GM21390 (cell line): ENCODE data around the gene CLEC3B.
"Not testable (repeated sequence)": the region's sequence is repeated elsewhere in the genome, so short reads cannot be mapped to it uniquely, and the experiment has no call there.

Experiments used
- ATAC-seq: cut with Tn5 transposase; IDR thresholded peaks from one replicate; pipeline ENCODE4 v1.9.1; 2021; ENCODE audit not compliant: unreplicated experiment

CLEC3B gene

DNA sequence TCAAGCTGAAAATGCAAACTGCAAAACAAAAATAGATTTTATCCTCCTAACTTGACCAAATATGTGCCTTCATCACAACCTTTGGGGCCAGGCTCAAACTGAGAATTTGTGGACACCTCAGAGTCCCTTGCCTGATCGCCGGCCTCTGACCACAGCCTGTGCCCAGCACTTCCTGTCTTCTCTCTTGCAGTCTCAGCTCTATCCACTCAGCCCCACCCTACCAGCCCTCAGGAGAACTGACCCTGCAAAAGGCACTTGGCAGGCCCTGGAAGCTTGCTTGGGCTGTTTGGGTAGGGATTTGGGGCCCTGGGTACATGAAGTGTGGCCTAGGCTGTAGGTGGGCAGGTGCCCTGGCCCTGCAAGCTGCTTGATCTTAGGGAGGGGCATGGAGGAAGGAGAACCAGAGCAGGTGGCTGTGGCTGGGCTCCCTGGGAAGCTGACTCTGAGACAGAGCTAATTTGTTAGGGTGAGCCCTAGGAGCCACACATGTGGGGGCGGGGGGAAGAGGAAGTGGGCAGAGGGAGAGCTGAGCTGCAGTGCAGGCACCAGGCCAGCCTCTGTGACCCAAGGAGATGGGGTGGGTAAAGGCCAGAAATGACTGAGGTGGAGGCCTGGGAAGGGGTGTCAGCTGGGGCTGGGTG is 8.6 kb downstream of the CLEC3B start:
- ATAC-seq: no peak

DNA sequence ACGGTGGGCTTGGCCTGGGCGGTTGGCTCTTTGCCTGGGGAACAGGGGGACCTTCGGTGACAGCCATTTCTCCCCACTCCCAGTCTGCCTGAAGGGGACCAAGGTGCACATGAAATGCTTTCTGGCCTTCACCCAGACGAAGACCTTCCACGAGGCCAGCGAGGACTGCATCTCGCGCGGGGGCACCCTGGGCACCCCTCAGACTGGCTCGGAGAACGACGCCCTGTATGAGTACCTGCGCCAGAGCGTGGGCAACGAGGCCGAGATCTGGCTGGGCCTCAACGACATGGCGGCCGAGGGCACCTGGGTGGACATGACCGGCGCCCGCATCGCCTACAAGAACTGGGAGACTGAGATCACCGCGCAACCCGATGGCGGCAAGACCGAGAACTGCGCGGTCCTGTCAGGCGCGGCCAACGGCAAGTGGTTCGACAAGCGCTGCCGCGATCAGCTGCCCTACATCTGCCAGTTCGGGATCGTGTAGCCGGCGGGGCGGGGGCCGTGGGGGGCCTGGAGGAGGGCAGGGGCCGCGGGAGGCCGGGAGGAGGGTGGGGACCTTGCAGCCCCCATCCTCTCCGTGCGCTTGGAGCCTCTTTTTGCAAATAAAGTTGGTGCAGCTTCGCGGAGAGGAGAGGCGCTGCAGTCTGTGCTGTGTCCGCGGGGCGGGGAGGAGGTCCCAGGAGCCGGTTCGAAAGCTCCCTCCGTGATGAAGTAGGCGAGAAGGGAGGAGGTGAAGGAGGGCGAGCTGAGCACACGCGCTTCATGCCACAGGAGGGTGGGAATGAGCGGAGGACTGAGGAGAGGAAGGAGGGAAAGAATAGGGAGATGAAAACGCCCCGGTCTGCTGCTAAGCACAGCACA is 9.6 kb downstream of the CLEC3B start:
- no peak for ATAC-seq

- ATAC-seq: peak; percentile 79
Measured at GRCh38 chr3:45037720-45038455, 11.8 kb downstream of the CLEC3B start.

GRCh38 chr3:45041666-45042065 is 15.6 kb downstream of the CLEC3B start:
- ATAC-seq: no peak

- ATAC-seq: no peak
Measured at GRCh38 chr3:45042162-45042561, 16.1 kb downstream of the CLEC3B start.

GRCh38 chr3:45043728-45044299 is 17.7 kb downstream of the CLEC3B start:
- ATAC-seq: no peak

DNA sequence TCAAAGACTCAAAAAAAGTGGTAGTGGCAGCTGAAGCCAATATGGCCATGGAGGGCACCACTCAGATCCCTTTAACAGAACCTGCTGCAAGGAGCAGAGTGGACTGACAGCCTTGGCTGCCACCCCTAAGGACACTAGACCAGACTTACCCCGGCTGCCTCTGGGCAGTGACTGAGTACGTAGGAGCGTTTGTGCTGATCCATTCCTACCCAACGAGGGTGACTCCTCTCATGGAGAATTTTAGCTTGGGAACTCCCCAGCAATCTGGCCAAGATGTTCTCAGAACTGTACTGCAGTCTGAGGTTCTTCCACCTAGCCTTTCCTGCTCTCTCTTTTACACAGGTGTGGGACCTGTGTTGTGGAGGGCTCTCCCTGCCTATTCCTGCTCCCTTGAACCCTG is 22.1 kb downstream of the CLEC3B start:
- no peak for ATAC-seq

GRCh38 chr3:45049807-45050206 is 23.7 kb downstream of the CLEC3B start:
- ATAC-seq: no peak

DNA sequence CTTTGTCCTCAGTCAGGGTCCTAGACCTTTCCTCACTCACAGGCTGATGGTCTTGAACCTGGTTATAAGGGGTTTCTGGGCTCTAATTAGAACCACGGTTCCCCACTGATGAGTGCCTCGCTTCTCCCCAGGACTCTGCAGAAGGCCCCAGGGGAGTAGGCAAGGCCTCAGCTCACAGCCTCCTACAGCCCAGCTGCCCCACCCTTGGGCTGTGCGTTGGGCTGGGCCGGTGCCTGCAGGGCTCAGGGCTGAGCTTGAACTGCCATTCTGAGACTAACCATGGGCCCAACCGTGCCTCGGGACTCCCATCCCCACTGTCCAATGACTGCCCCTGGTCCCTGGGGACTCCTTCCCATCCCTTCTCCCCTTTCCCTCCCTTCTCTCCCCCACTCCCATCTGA is 25.6 kb downstream of the CLEC3B start:
- ATAC-seq: no peak

GRCh38 chr3:45053805-45054195 is 27.7 kb downstream of the CLEC3B start:
- ATAC-seq: not testable (repeated sequence)

GRCh38 chr3:45054196-45054857 is 28.2 kb downstream of the CLEC3B start:
- no peak for ATAC-seq

GRCh38 chr3:45055032-45055410 is 28.9 kb downstream of the CLEC3B start:
- ATAC-seq: no peak

DNA sequence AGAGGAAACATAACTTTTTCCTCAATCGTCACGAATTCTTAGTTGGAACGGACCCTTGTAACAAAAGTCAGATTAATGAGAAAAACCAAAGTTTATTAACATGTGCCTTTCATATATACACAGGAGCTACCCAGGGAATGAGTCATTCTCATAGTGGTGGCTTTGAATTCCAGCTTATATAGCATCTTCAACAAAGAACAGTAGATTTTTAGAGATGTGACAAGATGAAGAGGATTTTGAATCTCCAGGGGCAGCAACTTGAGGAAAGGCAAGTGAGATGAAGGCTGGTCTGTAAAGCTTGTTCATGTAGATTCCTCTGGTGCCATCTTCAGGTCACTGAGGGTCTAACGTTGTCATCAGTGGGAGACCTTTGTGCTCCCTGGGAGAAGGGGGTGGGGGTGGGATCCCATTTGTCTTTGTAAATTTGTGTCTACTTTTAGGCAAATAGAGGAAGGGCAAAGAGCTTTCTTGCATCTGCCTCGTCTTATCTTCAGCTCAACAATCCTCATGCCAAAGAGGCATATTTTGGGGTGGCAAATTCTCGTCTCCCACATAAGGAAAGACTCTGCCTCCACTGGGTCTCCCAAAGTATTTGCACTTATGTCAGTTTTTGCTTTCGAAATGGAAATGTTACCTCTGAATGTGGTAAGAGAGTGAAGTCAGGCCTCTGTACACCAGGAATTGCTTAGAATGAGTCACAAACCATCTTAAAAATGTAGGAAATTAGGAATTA is 29.5 kb downstream of the CLEC3B start:
- ATAC-seq: no peak

DNA sequence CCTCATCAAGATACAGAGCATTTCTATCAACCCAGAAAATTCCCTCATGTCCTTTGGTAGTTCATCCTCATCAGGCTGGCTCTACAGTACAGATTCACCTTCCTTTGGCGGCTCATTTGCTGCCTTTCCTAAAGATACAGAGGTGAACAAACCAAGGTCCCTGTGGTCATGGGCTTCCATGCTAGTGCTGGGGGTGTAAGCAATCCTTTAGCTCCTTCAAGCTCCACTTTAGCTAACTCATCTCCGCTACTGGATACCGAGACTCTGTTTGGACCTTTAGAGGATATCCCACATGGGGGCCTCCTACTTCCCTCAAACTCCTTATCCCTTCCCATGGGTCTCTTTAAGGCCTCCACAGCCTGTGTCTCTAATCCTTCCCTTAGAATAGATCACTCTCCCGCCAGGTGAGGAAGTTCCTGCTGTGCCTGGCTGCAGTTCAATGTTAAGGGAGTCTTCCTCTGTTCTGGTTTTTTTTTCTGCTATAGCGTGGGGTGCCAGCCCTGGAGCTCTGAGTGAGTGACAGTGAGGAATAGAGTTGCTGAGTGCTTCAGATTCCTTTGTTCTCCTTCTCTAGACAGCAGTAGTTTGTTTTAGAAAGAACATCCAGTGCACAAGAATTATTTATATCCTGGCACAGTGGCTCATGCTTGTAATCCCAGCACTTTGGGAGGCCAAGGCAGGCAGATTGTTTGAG is 30.7 kb downstream of the CLEC3B start:
- no peak for ATAC-seq

DNA sequence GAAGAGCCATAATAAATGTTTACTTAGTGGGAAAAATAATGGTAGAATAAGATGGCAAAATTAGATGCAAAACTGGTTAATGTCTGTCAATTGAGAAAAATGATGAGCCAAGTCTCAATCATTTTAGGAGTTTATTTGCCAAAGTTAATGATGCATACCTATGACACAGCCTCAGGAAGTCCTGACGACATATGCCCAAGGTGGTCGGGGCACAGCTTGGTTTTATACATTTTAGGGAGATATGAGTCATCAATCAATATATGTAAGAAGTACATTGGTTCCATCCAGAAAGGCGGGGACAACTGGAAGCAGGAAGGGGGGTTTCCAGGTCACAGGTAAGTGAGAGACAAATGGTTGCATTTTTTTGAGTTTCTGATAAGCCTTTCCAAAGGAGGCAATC is 31.5 kb downstream of the CLEC3B start:
- ATAC-seq: no peak

GRCh38 chr3:45059132-45059531 is 33.0 kb downstream of the CLEC3B start:
- no peak for ATAC-seq

DNA sequence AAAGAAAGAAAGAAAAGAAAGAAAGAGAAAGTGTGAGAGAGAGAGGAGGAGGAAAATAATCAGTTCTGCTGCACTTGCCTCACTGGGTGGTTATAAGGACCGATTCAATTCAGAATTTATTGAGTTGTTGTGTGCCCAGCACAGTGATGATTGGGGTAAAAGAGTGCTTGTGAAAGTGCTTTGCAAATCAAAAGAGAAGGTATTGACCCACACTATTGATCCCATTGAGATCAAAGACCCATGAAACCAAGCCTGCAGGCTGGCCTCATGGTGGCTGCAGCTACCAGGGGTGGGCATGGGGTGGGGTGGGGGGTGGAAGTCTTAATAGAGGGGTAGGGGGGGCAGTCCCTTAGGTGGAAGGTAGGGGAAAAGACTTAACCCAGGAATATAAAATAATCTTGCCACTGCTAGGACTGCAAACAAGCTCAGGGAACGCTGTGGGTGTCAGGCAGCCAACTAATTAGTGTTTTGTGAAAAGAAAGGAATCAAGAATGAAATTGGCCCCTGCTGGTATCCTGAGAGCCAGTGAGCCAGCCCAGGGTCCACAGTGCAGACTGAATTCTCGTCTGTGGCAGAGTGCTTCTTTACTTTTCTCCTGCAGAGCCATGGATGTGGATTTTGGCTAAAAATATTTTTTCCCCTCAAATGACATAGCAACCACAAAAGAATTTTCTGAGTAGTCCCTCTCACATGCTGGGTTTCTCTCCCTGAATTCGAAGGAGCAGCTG is 34.2 kb downstream of the CLEC3B start:
- ATAC-seq: no peak

DNA sequence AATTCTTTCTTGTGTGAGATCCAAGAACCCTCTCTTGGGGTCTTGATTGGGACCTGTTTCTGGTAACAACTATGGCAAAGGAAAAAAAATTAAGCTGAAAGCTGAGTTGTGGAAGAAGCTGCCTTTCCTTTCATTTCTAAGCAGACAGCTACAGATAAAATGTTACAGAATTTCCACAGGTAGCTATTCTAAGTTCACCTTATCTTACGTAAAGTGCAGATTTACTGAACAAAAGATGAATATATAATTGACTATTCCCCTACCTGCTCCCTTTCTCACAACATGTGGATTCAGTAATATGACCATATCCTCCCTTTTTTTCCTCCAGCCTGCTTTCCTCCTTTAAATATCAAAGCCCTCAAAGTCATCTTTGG is 36.6 kb downstream of the CLEC3B start:
- no peak for ATAC-seq
